Spinal cord (tissue), 10 donors: Measurements from ENCODE around the gene EHMT1. TPM values are rescaled to one million over a fixed set of nuclear protein-coding genes. Genes with fewer than 3 reads are reported as not detected.

ENCODE experiments used
- DNase-seq, 6 donors: peaks; one replicate each; pipeline versions ENCODE4 v3.0.0 to v3.0.0-alpha.2; 2013 to 2015; ENCODE audit warnings: low spot score in 6 of 6, low read depth in 4 of 6
- H3K27ac ChIP-seq: one replicate; pipeline ENCODE4 v1.5.1; 2013; ENCODE audit warnings: low read depth, low read length, control low read depth
- H3K27me3 ChIP-seq: one replicate; pipeline ENCODE4 v1.6.1; 2013; ENCODE audit warnings: low read length; ENCODE audit not compliant: control insufficient read depth, insufficient read depth
- H3K36me3 ChIP-seq: one replicate; pipeline ENCODE4 v1.6.1; 2013; ENCODE audit warnings: low read length; ENCODE audit not compliant: control insufficient read depth, insufficient read depth
- H3K4me1 ChIP-seq: one replicate; pipeline ENCODE4 v1.6.1; 2013; ENCODE audit warnings: low read length; ENCODE audit not compliant: control insufficient read depth, insufficient read depth
- H3K4me3 ChIP-seq: one replicate; pipeline ENCODE4 v1.5.1; 2013; ENCODE audit warnings: low read depth, low read length, control low read depth
- H3K9me3 ChIP-seq: one replicate; pipeline ENCODE4 v1.6.1; 2013; ENCODE audit warnings: low read length; ENCODE audit not compliant: control insufficient read depth, insufficient read depth
- WGBS: methylation state at CpG from one replicate; pipeline ENCODE4 v1.1.5; 2013; ENCODE audit warnings: missing lambda C conversion rate; ENCODE audit not compliant: insufficient coverage; 5-methylcytosine and 5-hydroxymethylcytosine counted together
- polyA plus RNA-seq, 2 donors: library from polyadenylated mRNA; unstranded; fragments of 120-200 nt; gene quantifications; one replicate each; pipeline ENCODE4 v1.2.1, GENCODE V29; 2013; ENCODE audit not compliant: insufficient read length in 2 of 2
- total RNA-seq, 2 donors: library from RNA; depleted of rRNA in 1 of 2; stranded (reverse); fragments of 120-200 nt in 1 of 2; fragments of >200 nt in 1 of 2; gene quantifications; one replicate each; pipeline versions ENCODE4 v1.2.3 to v1.2.4, GENCODE V29; 2013 to 2014
- donor health status: healthy.

EHMT1 gene
- total and polyA plus RNA-seq, 4 donors: 35.8 to 86.2 (median 57.1) TPM

DNA sequence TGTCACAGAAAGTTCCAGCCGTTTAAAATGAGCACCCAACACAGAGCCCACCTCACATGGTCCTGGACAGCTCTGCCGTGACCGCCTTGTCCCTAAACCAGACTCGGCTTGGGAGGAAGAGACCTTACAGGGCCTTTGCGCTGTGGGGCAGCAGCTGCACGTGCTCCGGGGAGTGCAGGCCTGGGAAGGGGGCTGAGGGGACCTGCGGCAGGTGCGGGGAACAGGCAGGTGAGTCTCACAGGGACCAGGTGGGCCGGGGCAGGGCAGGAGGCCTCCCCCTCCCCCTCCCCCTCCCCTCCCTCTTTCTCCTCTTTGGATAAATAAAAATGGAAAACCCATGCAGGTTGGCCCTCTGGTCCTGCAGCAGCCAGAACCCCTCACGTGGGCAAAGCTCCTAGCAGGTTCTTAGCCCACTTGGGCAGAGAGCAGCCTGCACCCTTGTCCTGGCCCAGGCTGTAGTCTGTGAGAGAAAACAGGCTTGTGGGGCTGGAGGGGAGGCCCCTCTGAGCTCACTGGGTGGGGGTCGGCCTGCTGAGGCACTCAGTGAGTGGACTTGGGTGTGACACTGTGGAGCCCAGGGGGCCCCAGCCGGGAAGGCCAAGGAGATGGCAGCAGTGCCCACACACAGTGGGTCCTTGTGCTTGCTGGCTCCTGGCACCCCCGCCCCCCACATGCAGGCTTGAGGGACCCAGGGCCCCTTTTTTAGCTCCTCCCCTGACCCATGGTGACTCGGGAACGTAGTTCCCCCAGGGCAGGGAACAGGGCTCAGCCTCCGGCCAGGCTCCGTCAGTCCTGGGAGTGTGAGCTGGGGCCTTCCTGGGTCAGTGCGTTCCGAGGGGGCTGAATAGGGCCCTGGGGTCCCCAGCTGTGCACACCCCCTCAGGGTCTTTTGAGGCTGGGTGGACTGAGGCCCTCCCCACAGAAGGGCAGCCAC lies 218.8 kb downstream of the EHMT1 start:
- H3K4me1 ChIP-seq: no peaks in the 10 kb centered on the region
- no peaks in the 10 kb centered on the region for H3K9me3 ChIP-seq
- 95% methylated on average over 14 of the region's 20 CpGs for WGBS
- peaks cover 55% of the 10 kb centered on the region for H3K36me3 ChIP-seq
- no peak overlapping the region for H3K4me3 ChIP-seq
- DNase-seq: no peak
- no peak overlapping the region for H3K27ac ChIP-seq
- H3K27me3 ChIP-seq: no peaks in the 10 kb centered on the region

DNA sequence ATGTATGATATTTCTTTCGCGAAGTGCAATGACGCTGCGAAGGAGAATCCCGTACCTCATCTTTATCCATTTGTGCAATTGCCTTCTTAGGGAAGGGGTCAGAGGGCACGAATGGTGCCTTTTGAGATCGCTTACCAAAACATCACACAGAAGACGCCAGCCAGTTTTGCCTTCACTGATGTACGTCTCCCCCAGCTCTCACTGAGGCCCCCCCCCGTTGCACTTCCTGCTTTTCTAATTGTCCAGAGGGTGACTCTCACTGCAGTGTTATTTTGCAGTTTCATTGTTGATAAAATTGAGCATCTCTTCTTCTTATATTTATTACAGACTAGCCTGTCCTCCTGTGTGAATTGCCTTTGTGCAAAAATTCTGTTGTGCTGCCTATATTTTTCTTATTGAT lies 219.8 kb downstream of the EHMT1 start:
- H3K4me1 ChIP-seq: no peaks in the 10 kb centered on the region
- no peaks in the 10 kb centered on the region for H3K27me3 ChIP-seq
- DNase-seq: no peak
- no peaks in the 10 kb centered on the region for H3K9me3 ChIP-seq
- H3K36me3 ChIP-seq: peaks cover 45% of the 10 kb centered on the region
- no peak overlapping the region for H3K4me3 ChIP-seq
- WGBS: 92% methylated on average over 8 of the region's 10 CpGs
- H3K27ac ChIP-seq: no peak overlapping the region

DNA sequence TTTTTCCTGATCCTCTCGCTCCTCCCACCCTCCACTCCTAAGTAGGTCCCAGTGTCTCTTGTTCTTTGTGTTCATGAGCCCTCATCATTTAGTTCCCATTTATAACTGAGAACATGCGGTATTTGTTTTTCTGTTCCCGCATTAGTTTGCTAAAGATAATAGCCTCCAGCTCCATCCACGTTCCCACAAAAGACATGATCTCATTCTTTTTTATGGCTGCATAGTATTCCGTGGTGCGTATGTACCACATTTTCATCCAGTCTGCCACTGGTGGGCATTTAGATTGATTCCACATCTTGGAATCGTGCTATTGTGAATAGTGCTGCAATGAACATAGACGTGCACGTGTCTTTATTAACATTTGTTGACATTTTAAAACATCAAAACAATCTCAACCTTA lies 224.6 kb downstream of the EHMT1 start:
- H3K36me3 ChIP-seq: peaks cover 2% of the 10 kb centered on the region
- no peak overlapping the region for H3K4me3 ChIP-seq
- no peaks in the 10 kb centered on the region for H3K4me1 ChIP-seq
- no peaks in the 10 kb centered on the region for H3K27me3 ChIP-seq
- 100% methylated on average over 4 of the region's 9 CpGs for WGBS
- H3K27ac ChIP-seq: no peak overlapping the region
- DNase-seq: no peak
- no peaks in the 10 kb centered on the region for H3K9me3 ChIP-seq

DNA sequence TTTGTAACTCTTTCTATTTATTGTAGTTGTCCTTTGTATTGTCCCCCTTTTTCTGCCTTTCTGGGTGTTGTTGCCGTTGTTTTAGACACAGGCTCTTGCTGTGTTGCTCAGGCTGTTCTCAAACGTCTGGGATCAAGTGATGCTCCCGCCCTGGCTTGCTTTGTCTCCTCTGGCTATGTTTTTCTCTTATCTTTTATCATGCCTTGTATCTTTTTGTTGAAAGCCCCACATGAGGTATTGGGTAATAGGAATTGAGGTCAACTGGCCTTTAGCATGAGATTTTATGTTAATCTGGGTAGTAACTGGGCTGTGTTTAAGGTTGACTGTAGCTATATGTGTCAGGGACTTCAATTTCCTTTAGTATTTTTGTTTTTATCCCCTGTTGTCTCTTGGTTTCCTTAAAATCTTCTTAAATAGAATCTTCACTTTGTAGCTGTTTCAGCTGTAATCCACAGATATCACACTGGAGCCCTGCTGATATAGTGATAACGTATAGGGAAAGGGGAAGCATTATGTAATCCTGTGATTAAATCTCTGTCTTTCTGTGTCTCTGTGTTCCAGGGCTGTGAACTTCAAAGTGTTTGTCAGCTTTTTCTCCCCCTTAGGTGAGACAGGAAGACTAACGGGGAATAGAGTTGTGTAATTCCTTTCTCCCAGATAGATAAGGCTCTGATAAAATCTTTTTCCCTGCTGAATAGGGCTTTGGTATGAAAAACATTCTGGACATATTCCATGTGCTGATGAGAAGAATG lies 232.9 kb downstream of the EHMT1 start:
- no peak for DNase-seq
- no CpG with 5 or more reads among the region's 5 CpGs for WGBS
- no peak overlapping the region for H3K4me3 ChIP-seq
- H3K27me3 ChIP-seq: no peaks in the 10 kb centered on the region
- H3K36me3 ChIP-seq: no peaks in the 10 kb centered on the region
- H3K9me3 ChIP-seq: peaks cover 5% of the 10 kb centered on the region
- H3K4me1 ChIP-seq: no peaks in the 10 kb centered on the region
- H3K27ac ChIP-seq: no peak overlapping the region

DNA sequence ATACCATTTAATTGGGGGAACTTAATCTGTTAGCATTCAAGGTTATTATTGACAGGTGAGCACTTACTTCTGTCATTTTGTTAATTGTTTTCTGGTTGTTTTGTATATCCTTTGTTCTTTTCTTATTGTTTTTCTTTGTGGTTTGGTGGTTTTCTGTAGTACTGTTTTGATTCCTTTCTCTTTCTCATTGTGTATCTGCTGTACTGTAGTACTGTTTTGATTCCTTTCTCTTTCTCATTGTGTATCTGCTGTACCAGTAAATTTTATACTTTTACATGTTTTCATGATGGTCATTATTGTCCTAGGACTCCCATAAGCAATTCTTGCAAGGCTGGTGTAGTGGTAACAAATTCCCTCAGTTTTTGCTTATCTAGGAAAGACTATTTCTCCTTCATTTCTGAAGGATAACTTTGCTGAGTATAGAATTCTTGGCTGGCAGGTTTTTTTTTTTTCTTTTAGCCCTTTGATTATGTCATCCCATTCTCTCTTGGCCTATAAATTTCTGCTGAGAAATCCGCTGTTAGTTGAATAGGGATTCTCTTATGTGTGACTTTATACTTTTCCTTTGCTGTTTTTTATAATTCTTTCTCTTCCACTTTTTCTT lies 234.7 kb downstream of the EHMT1 start:
- Histone ChIP-seq H3K36me3 (no peaks in the 10 kb centered on the region), H3K27me3 (no peaks in the 10 kb centered on the region), H3K4me1 (no peaks in the 10 kb centered on the region), H3K4me3 (no peak overlapping the region), H3K27ac (no peak overlapping the region), H3K9me3 (peaks cover 7% of the 10 kb centered on the region)
- DNase-seq: no peak
- WGBS: no CpG with 5 or more reads among the region's 1 CpG

DNA sequence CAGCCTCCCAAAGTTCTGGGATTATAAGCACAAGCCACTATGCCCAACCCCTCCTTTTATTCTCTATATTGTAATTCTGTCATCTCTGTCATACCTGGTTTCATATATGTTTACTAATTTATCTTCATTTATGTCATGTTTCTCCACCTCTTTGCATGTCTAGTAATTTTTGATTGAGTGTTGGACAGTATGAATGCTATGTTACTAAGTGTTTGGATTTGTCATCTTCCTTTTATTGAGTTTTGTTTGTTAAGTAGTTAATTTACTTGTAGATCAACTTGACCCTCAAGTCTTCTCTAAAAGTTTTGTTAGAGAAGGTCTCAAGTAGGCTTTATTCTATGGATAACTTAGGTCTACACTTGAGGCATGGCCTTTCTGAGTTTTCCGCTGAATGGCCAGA lies 241.6 kb downstream of the EHMT1 start:
- Histone ChIP-seq H3K9me3 (peaks cover 5% of the 10 kb centered on the region), H3K27me3 (no peaks in the 10 kb centered on the region), H3K4me3 (no peak overlapping the region), H3K27ac (no peak overlapping the region), H3K36me3 (no peaks in the 10 kb centered on the region), H3K4me1 (no peaks in the 10 kb centered on the region)
- WGBS: 92% methylated on average over 1 of the region's 1 CpG
- no peak for DNase-seq

DNA sequence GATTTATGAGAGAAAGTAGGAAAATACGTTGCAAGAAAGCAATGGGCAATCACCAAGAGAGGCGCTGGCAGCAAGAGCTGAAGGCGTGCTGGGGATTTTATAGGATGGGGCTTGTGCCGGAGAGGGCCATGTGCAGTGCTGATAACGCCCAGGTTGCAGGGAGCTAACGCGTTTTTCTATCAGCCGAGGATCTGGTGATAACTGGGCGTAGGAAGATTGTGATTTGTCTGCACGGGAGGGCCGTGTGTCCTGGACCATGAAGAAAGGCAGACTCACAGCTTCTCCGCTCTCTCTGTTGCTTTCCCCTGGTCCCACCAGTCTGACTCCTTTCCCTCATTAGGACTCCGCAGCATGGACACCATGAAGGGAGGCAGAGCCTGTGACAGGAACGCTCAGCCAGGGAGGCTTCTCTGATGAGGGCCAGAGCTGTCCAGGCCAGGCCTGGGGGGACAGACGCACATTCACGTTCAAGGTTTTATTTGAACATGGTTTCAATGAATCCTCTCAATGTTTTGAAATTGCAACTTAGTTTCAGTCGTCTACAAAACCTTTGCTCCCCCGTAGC lies 246.9 kb downstream of the EHMT1 start:
- no peak overlapping the region for H3K27ac ChIP-seq
- H3K4me1 ChIP-seq: no peaks in the 10 kb centered on the region
- WGBS: 73% methylated on average over 16 of the region's 18 CpGs
- H3K9me3 ChIP-seq: no peaks in the 10 kb centered on the region
- no peak overlapping the region for H3K4me3 ChIP-seq
- H3K27me3 ChIP-seq: no peaks in the 10 kb centered on the region
- H3K36me3 ChIP-seq: no peaks in the 10 kb centered on the region
- no peak for DNase-seq

DNA sequence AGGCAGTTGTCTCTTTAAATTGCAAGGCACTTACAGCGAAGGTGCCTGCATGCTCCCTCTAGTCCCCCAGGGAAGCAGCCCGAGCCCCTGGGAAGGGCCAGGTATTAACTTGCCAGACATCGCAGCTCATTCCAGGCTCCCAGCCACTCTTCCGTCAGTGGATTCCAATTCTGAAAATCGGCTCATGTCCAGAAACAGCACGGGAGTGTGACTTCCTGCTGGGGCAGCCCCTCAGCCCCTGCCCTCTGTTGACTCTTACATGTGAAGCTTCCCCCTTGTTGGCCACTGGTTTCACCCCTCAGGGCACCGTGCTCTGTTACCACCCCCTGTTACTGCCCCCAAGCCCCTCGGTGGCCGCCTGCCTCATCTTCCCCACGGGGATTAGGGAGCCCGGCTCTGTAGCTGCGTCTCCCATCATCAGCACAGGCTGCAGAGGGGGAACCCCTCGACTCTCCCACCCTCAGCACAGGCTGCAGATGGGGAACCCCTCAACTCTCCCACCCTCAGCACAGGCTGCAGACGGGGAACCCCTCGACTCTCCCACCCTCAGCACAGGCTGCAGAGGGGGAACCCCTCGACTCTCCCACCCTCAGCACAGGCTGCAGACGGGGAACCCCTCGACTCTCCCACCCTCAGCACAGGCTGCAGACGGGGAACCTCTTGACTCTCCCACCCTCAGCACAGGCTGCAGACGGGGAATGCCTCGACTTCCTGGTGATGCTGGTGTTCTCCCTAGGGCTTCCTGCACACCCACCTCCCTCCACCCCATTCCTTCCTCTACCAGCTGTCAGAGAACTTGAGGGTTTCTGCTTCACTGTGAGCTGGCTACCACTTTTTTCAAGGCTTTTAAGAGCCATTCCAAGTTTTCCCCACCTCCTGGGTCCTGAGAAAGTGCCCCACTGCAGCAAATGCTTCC lies 247.7 kb downstream of the EHMT1 start:
- H3K27me3 ChIP-seq: no peaks in the 10 kb centered on the region
- no peaks in the 10 kb centered on the region for H3K9me3 ChIP-seq
- DNase-seq: no peak
- no peak overlapping the region for H3K27ac ChIP-seq
- no peaks in the 10 kb centered on the region for H3K36me3 ChIP-seq
- no peak overlapping the region for H3K4me3 ChIP-seq
- no peaks in the 10 kb centered on the region for H3K4me1 ChIP-seq
- 60% methylated on average over 20 of the region's 21 CpGs for WGBS

DNA sequence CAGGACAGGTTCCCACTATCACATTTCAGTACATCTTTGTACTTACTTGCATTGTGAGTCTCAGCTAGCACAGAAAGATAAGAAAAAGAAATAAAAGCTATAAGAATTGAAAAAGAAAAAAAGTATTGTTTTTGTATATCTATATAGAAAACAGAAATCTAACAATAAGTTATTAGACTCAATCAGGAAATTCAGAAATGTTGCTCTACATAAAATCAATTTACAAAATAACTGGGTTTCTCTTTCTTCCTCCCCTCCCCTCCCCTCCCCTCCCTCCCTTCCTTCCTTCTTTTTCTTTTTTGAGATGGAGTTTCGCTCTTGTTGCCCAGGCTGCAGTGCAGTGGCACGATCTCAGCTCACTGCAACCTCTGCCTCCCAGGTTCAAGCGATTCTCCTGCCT lies 251.6 kb downstream of the EHMT1 start:
- Histone ChIP-seq H3K27ac (no peak overlapping the region), H3K9me3 (no peaks in the 10 kb centered on the region), H3K36me3 (no peaks in the 10 kb centered on the region), H3K27me3 (peaks cover under 1% of the 10 kb centered on the region), H3K4me3 (no peak overlapping the region), H3K4me1 (no peaks in the 10 kb centered on the region)
- DNase-seq: no peak
- 100% methylated on average over 1 of the region's 3 CpGs for WGBS
